Activated CD8-positive, alpha-beta memory T cell treated with anti-CD3 and anti-CD28 coated beads for 36 hours (primary cell): ENCODE results near the gene DYRK1B. TPM values are rescaled to one million over a fixed set of nuclear protein-coding genes. Genes with fewer than 3 reads are reported as not detected.

Source experiments
- CTCF ChIA-PET: fragments of 350-600 bp; sonication (Branson Sonifier 250); formaldehyde crosslinking; loops from one replicate; lab custom pipeline; 2021; ENCODE audit warnings: antibody characterized with exemption; lab: Charles Lee
- POLR2A ChIA-PET: fragments of 350-600 bp; sonication (Branson Sonifier 250); formaldehyde crosslinking; loops from one replicate; lab custom pipeline; 2021; ENCODE audit warnings: antibody characterized with exemption; lab: Charles Lee
- total RNA-seq, 2 experiments: library from RNA; stranded (reverse); gene quantifications; one replicate each; pipeline ENCODE4 v1.2.3, GENCODE V29; 2021

Gene DYRK1B
- total RNA-seq, 2 experiments from 2014 or later = 5.8 to 7.3 TPM

- POLR2A ChIA-PET = no interaction called here
- CTCF ChIA-PET = interaction anchor here (0.6 to 1.2 kb wide), 2 partner anchors 131 to 1715 kb away, joined by 3 to 4 read pairs; partner anchors contain the start of gene PSMC4
Observed at GRCh38 chr19:39839678-39840327, 5.8 kb upstream of the DYRK1B start.

DNA sequence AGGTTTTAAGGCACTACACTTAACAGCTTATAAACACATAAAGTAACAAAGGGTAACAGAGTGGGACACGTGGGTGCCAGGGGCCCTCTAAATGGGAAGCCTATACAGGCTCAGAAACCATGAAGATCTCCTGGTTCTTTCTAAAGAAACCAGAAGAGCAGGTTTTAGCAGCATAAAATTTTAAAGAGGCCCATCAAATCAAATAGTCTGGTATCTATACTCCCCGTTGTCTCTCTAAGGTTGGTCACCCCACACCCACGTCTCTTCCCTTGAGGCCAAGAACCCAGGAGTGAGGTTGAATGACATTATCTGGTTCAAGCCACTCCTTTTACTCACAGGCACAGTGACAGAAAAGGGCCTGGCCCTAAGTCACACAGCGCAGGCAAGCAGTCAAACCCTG lies 4.6 kb upstream of the DYRK1B start:
- CTCF ChIA-PET = no interaction called here
- POLR2A ChIA-PET = no interaction called here

- ChIA-PET POLR2A (no interaction called here), CTCF (no interaction called here)
Observed at GRCh38 chr19:39837978-39838377, 4.0 kb upstream of the DYRK1B start.

- ChIA-PET CTCF (interaction anchor here (0.8 to 2.2 kb wide), 5 partner anchors 10 to 158 kb away, joined by 3 to 13 read pairs (median 5); no protein-coding TSS in a partner anchor), POLR2A (interaction anchor here (1.1 to 2.1 kb wide), 3 partner anchors 8 to 514 kb away, joined by 3 to 12 read pairs (median 4); partner anchors contain the start of genes C19orf47 and FBL)
Observed at GRCh38 chr19:39834287-39834841, 402 bp upstream of the DYRK1B start.

DNA sequence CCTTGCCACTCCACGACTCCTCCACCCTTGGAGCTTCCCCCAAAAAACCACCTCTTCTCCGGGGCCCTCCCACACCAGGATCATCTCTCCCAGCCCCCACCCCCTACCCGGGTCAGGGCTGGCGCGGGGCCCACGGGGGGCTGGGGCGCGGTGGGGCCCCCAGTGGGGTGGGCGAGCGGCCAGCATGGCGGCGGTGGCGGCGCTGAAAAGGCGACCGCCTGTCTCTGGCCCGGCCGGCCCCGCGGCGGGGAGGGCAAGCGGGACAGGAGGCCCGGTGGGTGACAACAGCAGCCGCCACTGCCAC lies 850 bp downstream of the DYRK1B start:
- ChIA-PET POLR2A (interaction anchor here (0.9 to 2.1 kb wide), 3 partner anchors 12 to 515 kb away, joined by 3 to 12 read pairs (median 3); partner anchors contain the start of genes C19orf47 and FBL), CTCF (interaction anchor here (1.2 to 2.2 kb wide), 3 partner anchors 11 to 40 kb away, joined by 3 to 13 read pairs (median 5); no protein-coding TSS in a partner anchor)

GRCh38 chr19:39832341-39833083 lies 1.4 kb downstream of the DYRK1B start:
- CTCF ChIA-PET = interaction anchor here (2.2 kb wide), 1 partner anchor 12 kb away, joined by 13 read pairs; no protein-coding TSS in a partner anchor
- POLR2A ChIA-PET = interaction anchor here (2.1 kb wide), 1 partner anchor 13 kb away, joined by 12 read pairs; the partner anchor contains the start of gene FBL

GRCh38 chr19:39831679-39832078 lies 2.3 kb downstream of the DYRK1B start:
- ChIA-PET CTCF (interaction anchor here (0.6 kb wide), 1 partner anchor 312 kb away, joined by 3 read pairs; no protein-coding TSS in a partner anchor), POLR2A (no interaction called here)

DNA sequence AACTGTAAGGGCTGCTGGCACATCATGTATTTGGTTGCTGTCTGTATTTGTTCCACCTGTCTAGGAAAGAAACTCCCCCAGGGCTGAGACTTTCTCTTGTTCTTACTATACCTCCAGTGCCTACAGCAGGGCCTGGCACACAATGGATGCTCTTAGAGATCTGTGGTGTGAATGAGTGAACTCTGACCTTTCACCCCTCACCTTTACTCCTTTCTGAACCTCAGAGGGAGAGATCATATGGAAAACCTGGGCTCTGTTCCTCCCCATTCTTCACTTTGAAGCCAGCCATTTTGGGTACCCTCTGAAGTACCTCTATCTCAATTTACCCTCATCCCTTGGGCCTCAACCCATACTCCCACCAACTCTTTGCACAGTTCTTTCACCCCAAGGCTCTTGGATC lies 3.1 kb downstream of the DYRK1B start:
- ChIA-PET CTCF (interaction anchor here (0.6 kb wide), 1 partner anchor 313 kb away, joined by 3 read pairs; no protein-coding TSS in a partner anchor), POLR2A (interaction anchor here (0.6 kb wide), 1 partner anchor 166 kb away, joined by 3 read pairs; the partner anchor contains the start of gene ZNF546)

GRCh38 chr19:39830406-39830805 lies 3.6 kb downstream of the DYRK1B start:
- ChIA-PET CTCF (no interaction called here), POLR2A (interaction anchor here (0.6 kb wide), 1 partner anchor 166 kb away, joined by 3 read pairs; the partner anchor contains the start of gene ZNF546)

DNA sequence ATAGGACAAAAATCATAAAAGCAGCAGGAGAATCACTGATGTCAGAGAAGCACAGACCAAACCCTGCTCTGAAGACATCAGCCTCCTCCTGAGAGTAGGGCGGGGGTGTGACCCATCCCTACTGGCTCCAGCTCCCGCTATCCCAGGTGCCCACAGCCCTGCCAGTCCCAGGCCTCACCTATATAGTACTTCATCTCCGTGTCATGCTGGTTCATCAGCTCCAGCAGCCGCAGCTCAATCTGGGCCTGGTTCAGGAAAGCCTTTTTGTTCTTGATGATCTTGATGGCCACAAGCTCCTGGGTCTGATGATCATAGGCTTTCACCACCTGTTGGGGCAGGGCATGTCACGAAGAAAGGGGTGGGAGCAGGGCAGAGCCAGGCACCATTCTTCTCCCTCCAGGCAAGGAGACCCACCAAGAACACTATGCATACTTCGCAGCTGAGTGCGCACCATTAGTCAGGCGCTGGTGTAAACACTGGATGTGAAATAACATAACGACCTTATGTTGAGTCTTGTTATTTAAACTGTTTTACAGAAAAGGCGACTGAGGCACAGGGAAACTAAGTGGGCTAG lies 4.2 kb downstream of the DYRK1B start:
- ChIA-PET CTCF (no interaction called here), POLR2A (no interaction called here)

DNA sequence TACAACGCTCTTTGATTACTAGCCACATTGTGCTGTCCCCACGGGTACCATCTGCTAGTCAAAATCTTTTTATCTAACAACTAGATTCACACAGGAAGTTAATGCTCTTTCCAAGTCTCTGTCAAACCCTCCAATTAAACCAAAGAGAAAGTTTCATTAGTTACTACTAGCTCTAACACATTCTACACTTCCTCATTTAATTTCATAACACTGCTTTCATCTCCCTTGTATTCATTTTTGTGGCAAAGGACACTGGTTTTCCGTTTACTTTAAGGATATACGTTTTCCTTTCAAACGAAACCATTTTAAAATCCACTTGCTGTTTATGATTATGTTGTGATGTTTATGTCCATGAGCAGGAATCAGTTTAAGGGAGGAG lies 5.3 kb downstream of the DYRK1B start:
- ChIA-PET POLR2A (interaction anchor here (0.7 to 1.4 kb wide), 2 partner anchors 18 to 327 kb away, joined by 3 to 5 read pairs; partner anchors contain the start of gene FBL), CTCF (interaction anchor here (0.7 kb wide), 1 partner anchor 72 kb away, joined by 3 read pairs; no protein-coding TSS in a partner anchor)

- ChIA-PET POLR2A (interaction anchor here (0.7 to 1.4 kb wide), 2 partner anchors 18 to 327 kb away, joined by 3 to 5 read pairs; partner anchors contain the start of gene FBL), CTCF (interaction anchor here (0.7 kb wide), 1 partner anchor 71 kb away, joined by 3 read pairs; no protein-coding TSS in a partner anchor)
Observed at GRCh38 chr19:39828015-39828653, 5.8 kb downstream of the DYRK1B start.

GRCh38 chr19:39827216-39827615 lies 6.7 kb downstream of the DYRK1B start:
- POLR2A ChIA-PET = no interaction called here

DNA sequence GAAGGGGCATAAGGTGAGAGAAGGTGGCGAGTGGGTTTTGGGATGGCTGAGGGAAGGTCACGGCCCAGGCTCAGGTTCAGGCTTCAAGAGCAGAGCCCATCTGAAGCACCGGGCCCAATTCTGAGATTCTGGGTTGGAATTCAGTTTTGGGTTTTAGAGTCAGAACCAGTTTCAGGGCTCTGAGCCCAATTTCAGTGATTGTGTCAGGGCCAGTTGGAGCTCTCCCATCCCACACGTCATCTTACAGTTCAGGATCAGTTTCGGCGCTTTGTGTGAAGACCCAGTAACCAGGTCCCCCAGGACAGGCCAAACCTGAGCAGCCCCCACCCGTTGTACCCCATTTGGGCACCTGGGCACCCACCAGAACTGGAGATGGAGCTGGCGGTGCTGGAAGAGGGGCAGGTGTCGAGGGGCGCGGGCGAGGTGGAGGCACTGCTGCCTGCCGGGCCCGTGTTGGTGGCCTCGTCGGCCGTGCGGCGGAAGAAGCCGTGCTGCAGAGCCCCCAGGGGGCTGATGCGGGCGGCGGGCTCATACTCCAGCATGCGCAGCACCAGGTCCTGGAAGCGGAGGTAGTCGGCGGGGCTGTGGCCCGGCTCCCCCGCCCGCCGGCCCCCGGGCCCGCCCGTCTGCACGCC lies 7.5 kb downstream of the DYRK1B start:
- POLR2A ChIA-PET = no interaction called here
- CTCF ChIA-PET = no interaction called here

More at GRCh38 chr19:39827216-39827615, 6.7 kb downstream of the DYRK1B start:
- CTCF ChIA-PET = no interaction called here

GRCh38 chr19:39825531-39826076 lies 8.4 kb downstream of the DYRK1B start:
- CTCF ChIA-PET = no interaction called here
- POLR2A ChIA-PET = no interaction called here

DNA sequence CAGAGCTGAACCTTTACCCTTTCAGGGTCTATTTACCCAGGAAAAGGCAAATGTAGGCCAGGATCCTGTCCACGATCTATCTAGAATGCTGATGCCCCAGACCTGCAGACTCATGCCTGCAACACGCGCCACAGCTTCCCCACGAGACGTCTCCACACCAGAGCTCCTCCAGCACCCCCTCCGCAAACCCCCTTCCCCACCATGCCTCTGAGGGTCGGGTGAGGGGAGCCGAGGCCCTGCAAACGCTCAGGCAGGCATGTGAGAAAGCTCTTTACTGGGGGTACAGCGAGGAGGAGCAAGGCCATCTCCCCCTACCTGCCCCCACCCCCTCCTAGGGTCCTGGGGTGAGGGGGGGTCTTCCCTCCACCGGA lies 8.9 kb downstream of the DYRK1B start:
- POLR2A ChIA-PET = no interaction called here
- CTCF ChIA-PET = no interaction called here

DNA sequence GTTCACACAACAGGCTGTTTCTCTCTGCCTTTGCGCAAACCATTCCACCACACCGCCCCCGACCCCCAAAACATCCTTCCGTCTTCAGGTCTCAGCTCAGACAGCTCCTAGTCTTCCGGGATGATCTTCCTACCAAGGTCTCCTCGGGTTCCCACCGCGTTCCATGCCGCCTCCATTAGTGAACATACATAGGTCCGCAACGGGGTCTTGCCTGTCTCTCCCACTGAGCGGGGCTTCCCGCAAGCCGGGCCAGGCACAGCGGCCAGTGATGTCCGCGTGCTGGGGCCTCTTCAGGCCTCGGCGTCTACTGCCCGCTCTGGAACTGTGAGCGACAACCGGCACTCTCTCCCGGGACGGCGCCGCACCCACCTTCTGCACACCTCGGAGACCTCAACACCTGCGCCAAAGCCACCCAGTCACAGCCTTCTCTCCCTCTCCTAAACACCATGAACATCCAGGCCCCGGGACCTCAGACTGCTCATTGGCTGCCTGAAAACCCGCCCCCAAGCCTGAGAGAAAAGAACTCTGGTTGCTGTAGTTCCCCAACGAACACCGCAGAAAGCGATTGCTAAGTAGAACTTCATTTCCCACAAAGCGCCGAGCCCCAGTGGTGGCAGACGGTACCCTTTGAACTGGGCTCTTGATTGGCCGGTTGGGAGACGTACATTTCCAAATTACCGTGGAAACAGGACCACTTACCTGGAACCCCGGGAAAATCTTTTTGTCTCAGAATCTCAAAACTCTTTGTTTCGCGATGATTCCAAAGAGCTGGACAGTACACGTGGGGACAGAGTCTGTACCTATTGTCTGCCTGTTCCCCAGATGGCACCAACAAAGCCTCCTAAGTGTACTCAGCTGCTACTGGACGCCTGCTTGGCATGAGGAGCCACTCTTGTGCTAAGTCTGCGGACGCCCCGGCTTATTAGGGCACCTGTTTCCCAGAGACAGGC lies 9.5 kb downstream of the DYRK1B start:
- ChIA-PET CTCF (no interaction called here), POLR2A (no interaction called here)
